Mesothelial cell of epicardium (in vitro differentiated cells): Measurements from ENCODE around the gene NFYA. TPM values are rescaled to one million over a fixed set of nuclear protein-coding genes. Genes with fewer than 3 reads are reported as not detected.

Experiments used
- DNase-seq, 2 experiments: peaks; one replicate each; pipeline ENCODE4 v3.0.0; 2021; ENCODE audit warnings: low spot score in 2 of 2; ENCODE audit not compliant: unreplicated experiment in 2 of 2
- H3K27ac Mint-ChIP-seq: 2 replicates; pipeline ENCODE4 v1.8.0; 2021; ENCODE audit warnings: mixed read lengths
- H3K27me3 Mint-ChIP-seq: 2 replicates; pipeline ENCODE4 v1.8.0; 2021; ENCODE audit warnings: low read depth, mixed read lengths
- H3K36me3 Mint-ChIP-seq: 2 replicates; pipeline ENCODE4 v1.8.0; 2021; ENCODE audit warnings: mixed read lengths
- H3K4me1 Mint-ChIP-seq: 2 replicates; pipeline ENCODE4 v1.8.0; 2021; ENCODE audit warnings: mixed read lengths
- H3K4me3 Mint-ChIP-seq: 2 replicates; pipeline ENCODE4 v1.8.0; 2021; ENCODE audit warnings: mild to moderate bottlenecking, moderate library complexity, mixed read lengths
- H3K9me3 Mint-ChIP-seq: 2 replicates; pipeline ENCODE4 v1.8.0; 2021; ENCODE audit warnings: mixed read lengths
- CTCF ChIP-seq: fragments of 200-600 bp; sonication (generic); IDR thresholded peaks from one replicate; pipeline ENCODE4 v1.5.0; 2021; ENCODE audit warnings: antibody characterized with exemption; ENCODE audit not compliant: unreplicated experiment
- total RNA-seq: library from RNA; stranded (reverse); gene quantifications from 3 replicates; pipeline ENCODE4 v1.2.1, GENCODE V29; 2021

NFYA gene
- total RNA-seq, 1 donor from 2014 or later = 64.2 TPM

DNA sequence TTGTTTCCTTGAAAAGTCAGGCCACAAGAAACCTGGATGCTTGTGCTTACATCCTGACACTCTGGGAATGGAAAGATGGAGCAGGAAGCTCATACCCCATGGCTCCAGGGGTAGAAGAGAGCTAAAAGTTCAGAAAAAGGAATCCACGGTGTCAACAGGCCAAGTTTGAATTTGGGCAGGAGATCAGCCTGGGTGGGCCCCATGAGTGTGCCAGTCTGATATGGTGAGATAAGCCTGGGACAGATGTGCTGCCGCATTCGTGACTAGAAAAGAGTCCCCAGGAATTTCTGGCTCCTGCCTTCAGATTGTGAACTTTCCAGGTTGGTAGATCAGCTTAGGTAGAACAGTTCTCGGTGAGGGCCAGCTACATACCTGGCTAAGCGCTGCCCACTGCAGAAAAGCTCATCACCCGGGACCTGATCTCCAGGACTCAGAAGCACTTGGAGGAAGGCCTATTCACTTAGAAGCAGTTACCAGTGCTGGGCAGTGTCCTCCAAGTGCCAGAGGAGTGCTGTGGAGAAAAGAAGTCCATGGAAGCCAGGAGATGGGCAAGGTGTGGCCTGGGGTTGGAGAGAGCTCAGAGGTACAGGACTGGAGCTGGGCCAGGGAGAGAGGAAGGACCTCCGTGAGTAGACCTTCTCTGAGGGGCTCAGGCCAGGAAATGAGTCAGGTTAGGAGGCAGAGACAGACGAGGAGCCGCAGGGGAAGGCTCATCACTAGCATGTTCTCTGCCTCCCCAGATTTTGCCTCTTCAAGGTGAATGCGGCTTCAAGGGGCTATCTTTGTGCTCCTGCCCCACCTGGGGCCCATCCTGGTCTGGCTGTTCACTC, 30.3 kb upstream of the NFYA start, which contains the start of gene TSPO2:
Gene TSPO2, plus strand, starts transcription at position 242 of the 830 bp plus-strand sequence. Its CDS starts 519 bp downstream, at position 761.
- Mint-ChIP-seq H3K27me3 (no peaks in the 10 kb centered on the region), H3K36me3 (no peaks in the 10 kb centered on the region), H3K4me1 (no peaks in the 10 kb centered on the region), H3K4me3 (no peak within 1 kb of the TSS), H3K27ac (no peak within 1 kb of the TSS), H3K9me3 (no peaks in the 10 kb centered on the region)
- no peak for DNase-seq
- no peak for TF ChIP-seq CTCF

- no peak for TF ChIP-seq CTCF
- H3K27ac Mint-ChIP-seq = no peak overlapping the region
- H3K27me3 Mint-ChIP-seq = no peaks in the 10 kb centered on the region
These were observed 29.6 kb upstream of the NFYA start for GRCh38 chr6:41043151-41043550.

DNA sequence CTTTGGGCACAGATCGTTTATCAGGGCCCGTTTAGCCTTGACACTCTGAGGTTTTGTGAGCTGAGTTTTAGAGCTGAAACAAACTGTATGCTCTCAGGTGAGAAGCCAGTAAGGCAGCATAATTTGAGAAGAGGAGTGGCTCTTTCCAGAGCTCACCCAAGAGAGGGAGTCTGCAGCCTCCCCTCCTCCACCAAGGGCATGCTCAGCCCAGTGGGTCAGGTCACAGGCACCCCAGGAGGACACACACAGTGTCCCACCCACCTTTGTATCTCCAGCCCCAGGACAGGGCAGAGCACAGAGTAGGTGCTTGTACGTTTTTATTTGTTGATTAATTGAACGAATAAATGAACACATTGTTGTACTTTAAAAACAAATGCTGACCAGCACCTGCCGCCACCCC, 27.1 kb upstream of the NFYA start:
- peaks cover 21% of the 10 kb centered on the region for H3K4me1 Mint-ChIP-seq
- H3K27me3 Mint-ChIP-seq = no peaks in the 10 kb centered on the region
- H3K36me3 Mint-ChIP-seq = no peaks in the 10 kb centered on the region
- H3K4me3 Mint-ChIP-seq = no peak overlapping the region
- H3K9me3 Mint-ChIP-seq = no peaks in the 10 kb centered on the region
- TF ChIP-seq CTCF = no peak
- no peak overlapping the region for H3K27ac Mint-ChIP-seq
- no peak for DNase-seq

More at GRCh38 chr6:41043151-41043550, 29.6 kb upstream of the NFYA start:
- no peaks in the 10 kb centered on the region for H3K36me3 Mint-ChIP-seq
- no peak overlapping the region for H3K4me3 Mint-ChIP-seq
- H3K9me3 Mint-ChIP-seq = no peaks in the 10 kb centered on the region
- no peaks in the 10 kb centered on the region for H3K4me1 Mint-ChIP-seq
- no peak for DNase-seq

- Mint-ChIP-seq H3K36me3 (no peaks in the 10 kb centered on the region), H3K9me3 (no peaks in the 10 kb centered on the region), H3K27me3 (no peaks in the 10 kb centered on the region), H3K4me1 (peaks cover 23% of the 10 kb centered on the region), H3K4me3 (no peak overlapping the region), H3K27ac (no peak overlapping the region)
- no peak for DNase-seq
- TF ChIP-seq CTCF = no peak
These were observed 26.7 kb upstream of the NFYA start for GRCh38 chr6:41046084-41046483.

GRCh38 chr6:41047306-41047705, 25.5 kb upstream of the NFYA start:
- H3K4me3 Mint-ChIP-seq = no peak overlapping the region
- no peak overlapping the region for H3K27ac Mint-ChIP-seq
- H3K36me3 Mint-ChIP-seq = no peaks in the 10 kb centered on the region
- no peaks in the 10 kb centered on the region for H3K27me3 Mint-ChIP-seq
- H3K9me3 Mint-ChIP-seq = no peaks in the 10 kb centered on the region
- TF ChIP-seq CTCF = no peak
- peaks cover 28% of the 10 kb centered on the region for H3K4me1 Mint-ChIP-seq
- DNase-seq = no peak
